Renal pelvis (tissue), 12 donors: Measurements from ENCODE around the gene UQCC2. TPM values are rescaled to one million over a fixed set of nuclear protein-coding genes. Genes with fewer than 3 reads are reported as not detected.

Experiments
- DNase-seq: peaks from one replicate; pipeline ENCODE4 v3.0.0-alpha.2; 2013
- long read RNA-seq, 16 experiments: transcript quantifications; one replicate each; lab custom pipeline, GENCODE V29; 2026
- polyA plus RNA-seq, 3 donors: library from polyadenylated mRNA; unstranded; fragments of 120-200 nt; gene quantifications; one replicate each; pipeline ENCODE4 v1.2.1, GENCODE V29; 2013; ENCODE audit not compliant: insufficient read length in 3 of 3

Gene UQCC2
- 10 to 100 TPM; 67.0 to 76.0 (median 71.1) TPM for polyA plus RNA-seq
- long read RNA-seq, donor 1, full-length matches to known transcripts = 74 of 74 reads
- long read RNA-seq, donor 1, partial matches to known transcripts = 0 of 74 reads
- long read RNA-seq, donor 1, other reads (novel, unspliced or antisense) = 0 of 74 reads
- long read RNA-seq, donor 2, full-length matches to known transcripts = 86 of 86 reads
- long read RNA-seq, donor 2, partial matches to known transcripts = 0 of 86 reads
- long read RNA-seq, donor 2, other reads (novel, unspliced or antisense) = 0 of 86 reads
- long read RNA-seq, donor 3, full-length matches to known transcripts = 87 of 87 reads
- long read RNA-seq, donor 3, partial matches to known transcripts = 0 of 87 reads
- long read RNA-seq, donor 3, other reads (novel, unspliced or antisense) = 0 of 87 reads
- long read RNA-seq, donor 4, full-length matches to known transcripts = 87 of 87 reads
- long read RNA-seq, donor 4, partial matches to known transcripts = 0 of 87 reads
- long read RNA-seq, donor 4, other reads (novel, unspliced or antisense) = 0 of 87 reads
- long read RNA-seq, donor 5, full-length matches to known transcripts = 60 of 60 reads
- long read RNA-seq, donor 5, partial matches to known transcripts = 0 of 60 reads
- long read RNA-seq, donor 5, other reads (novel, unspliced or antisense) = 0 of 60 reads
- long read RNA-seq, donor 6, full-length matches to known transcripts = 80 of 80 reads
- long read RNA-seq, donor 6, partial matches to known transcripts = 0 of 80 reads
- long read RNA-seq, donor 6, other reads (novel, unspliced or antisense) = 0 of 80 reads
- long read RNA-seq, donor 7, full-length matches to known transcripts = 99 of 99 reads
- long read RNA-seq, donor 7, partial matches to known transcripts = 0 of 99 reads
- long read RNA-seq, donor 7, other reads (novel, unspliced or antisense) = 0 of 99 reads
- long read RNA-seq, donor 8, full-length matches to known transcripts = 28 of 28 reads
- long read RNA-seq, donor 8, partial matches to known transcripts = 0 of 28 reads
- long read RNA-seq, donor 8, other reads (novel, unspliced or antisense) = 0 of 28 reads
- long read RNA-seq, donor 9, full-length matches to known transcripts = 72 of 72 reads
- long read RNA-seq, donor 9, partial matches to known transcripts = 0 of 72 reads
- long read RNA-seq, donor 9, other reads (novel, unspliced or antisense) = 0 of 72 reads
- long read RNA-seq, donor 10, full-length matches to known transcripts = 92 of 92 reads
- long read RNA-seq, donor 10, partial matches to known transcripts = 0 of 92 reads
- long read RNA-seq, donor 10, other reads (novel, unspliced or antisense) = 0 of 92 reads
- long read RNA-seq, donor 11, full-length matches to known transcripts = 49 of 49 reads
- long read RNA-seq, donor 11, partial matches to known transcripts = 0 of 49 reads
- long read RNA-seq, donor 11, other reads (novel, unspliced or antisense) = 0 of 49 reads
- long read RNA-seq, donor 12, full-length matches to known transcripts = 110 of 110 reads
- long read RNA-seq, donor 12, partial matches to known transcripts = 0 of 110 reads
- long read RNA-seq, donor 12, other reads (novel, unspliced or antisense) = 0 of 110 reads
- long read RNA-seq, donor 13, full-length matches to known transcripts = 76 of 76 reads
- long read RNA-seq, donor 13, partial matches to known transcripts = 0 of 76 reads
- long read RNA-seq, donor 13, other reads (novel, unspliced or antisense) = 0 of 76 reads
- long read RNA-seq, donor 14, full-length matches to known transcripts = 140 of 140 reads
- long read RNA-seq, donor 14, partial matches to known transcripts = 0 of 140 reads
- long read RNA-seq, donor 14, other reads (novel, unspliced or antisense) = 0 of 140 reads
- long read RNA-seq, donor 15, full-length matches to known transcripts = 170 of 170 reads
- long read RNA-seq, donor 15, partial matches to known transcripts = 0 of 170 reads
- long read RNA-seq, donor 15, other reads (novel, unspliced or antisense) = 0 of 170 reads
- long read RNA-seq, donor 16, full-length matches to known transcripts = 89 of 89 reads
- long read RNA-seq, donor 16, partial matches to known transcripts = 0 of 89 reads
- long read RNA-seq, donor 16, other reads (novel, unspliced or antisense) = 0 of 89 reads

- peak; percentile 97 for DNase-seq
These were observed at the start of gene UQCC2 for GRCh38 chr6:33711140-33712129. Gene UQCC2, minus strand, starts transcription at chr6:33711700. Its CDS starts 14 bp downstream, at chr6:33711686.

DNA sequence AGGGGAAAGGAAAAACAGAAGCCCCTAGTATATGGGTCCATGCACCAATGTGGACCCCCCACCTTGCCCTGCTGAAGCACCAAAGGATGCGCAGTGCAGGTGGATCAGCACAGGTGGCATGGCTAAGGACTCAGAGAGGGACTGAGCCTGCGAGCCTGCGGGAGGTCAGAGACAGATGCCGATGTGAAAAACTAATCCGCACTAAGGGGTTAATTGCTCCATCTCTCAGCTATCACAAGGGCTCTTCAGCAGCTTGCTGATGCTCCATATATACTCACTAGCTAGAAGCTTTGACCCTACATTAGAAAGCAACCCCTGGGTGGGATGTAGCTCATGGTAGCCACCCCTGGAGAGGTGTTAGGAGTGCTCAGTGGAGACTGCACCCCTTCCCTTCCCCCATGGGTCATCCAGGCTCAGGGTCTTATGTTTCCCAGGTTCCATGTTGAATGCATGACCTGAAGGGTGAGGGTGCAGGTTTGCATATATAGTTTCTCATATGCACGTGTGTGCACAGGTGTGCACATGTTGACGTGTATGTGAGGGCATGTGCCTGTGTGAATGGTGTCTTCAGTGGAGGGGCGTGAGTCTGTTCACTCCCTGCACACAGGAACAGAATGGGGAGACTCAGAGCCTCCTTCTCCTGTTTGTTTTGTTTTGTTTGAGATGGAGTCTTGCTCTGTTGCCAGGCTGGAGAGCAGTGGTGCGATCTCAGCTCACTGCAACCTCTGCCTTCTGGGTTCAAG is 48.6 kb upstream of the UQCC2 start:
- DNase-seq = no peak

GRCh38 chr6:33758815-33759216 is 47.3 kb upstream of the UQCC2 start:
- no peak for DNase-seq

GRCh38 chr6:33757906-33758305 is 46.4 kb upstream of the UQCC2 start:
- DNase-seq = no peak

GRCh38 chr6:33757113-33757512 is 45.6 kb upstream of the UQCC2 start:
- DNase-seq = no peak

GRCh38 chr6:33756211-33756954 is 44.9 kb upstream of the UQCC2 start:
- DNase-seq = no peak

GRCh38 chr6:33755070-33755869 is 43.8 kb upstream of the UQCC2 start:
- DNase-seq = no peak

GRCh38 chr6:33754222-33754621 is 42.7 kb upstream of the UQCC2 start:
- DNase-seq = no peak

GRCh38 chr6:33752646-33753015 is 41.1 kb upstream of the UQCC2 start:
- no peak for DNase-seq

DNA sequence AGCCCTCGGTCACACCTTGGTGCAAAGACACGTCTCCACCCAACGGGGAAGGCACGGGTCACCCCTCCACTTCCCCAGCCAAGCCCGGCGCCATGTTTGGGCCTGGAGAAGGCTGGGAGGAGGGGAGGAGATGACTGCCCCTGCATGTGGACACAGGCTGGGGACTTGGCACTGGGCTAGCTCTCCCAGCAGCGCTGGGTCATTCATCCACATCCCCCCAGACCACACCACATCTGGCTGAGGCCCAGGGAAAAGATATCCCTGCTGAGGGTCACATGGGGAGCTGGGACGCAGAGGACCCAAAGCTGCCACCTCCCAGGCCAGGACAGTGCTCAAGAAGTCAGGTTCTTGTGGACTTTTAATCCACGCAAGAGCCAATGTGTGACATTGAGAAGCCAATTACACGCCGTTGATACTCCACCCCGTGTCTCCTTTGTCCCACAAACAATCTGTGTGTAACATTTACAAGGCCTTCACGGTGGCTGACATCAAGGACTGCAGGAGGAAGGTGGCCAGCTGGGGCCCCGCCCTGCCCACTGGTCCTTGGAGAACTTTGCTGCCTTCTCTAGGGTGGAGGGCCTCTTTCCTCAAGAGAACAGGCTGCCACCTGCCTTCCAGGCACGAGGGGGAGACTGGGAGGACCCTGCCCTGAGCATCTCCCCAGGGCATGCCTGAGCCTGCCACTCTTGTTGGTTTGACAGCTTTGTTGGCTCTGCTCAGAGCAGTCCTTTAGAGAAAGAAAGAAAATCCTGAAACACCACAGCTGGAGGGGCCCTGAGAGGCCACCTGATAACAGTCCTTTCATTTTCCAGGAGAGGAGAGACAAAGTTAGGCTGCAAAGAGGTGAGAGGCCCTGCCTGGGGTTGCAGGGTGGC is 40.5 kb upstream of the UQCC2 start:
- no peak for DNase-seq

DNA sequence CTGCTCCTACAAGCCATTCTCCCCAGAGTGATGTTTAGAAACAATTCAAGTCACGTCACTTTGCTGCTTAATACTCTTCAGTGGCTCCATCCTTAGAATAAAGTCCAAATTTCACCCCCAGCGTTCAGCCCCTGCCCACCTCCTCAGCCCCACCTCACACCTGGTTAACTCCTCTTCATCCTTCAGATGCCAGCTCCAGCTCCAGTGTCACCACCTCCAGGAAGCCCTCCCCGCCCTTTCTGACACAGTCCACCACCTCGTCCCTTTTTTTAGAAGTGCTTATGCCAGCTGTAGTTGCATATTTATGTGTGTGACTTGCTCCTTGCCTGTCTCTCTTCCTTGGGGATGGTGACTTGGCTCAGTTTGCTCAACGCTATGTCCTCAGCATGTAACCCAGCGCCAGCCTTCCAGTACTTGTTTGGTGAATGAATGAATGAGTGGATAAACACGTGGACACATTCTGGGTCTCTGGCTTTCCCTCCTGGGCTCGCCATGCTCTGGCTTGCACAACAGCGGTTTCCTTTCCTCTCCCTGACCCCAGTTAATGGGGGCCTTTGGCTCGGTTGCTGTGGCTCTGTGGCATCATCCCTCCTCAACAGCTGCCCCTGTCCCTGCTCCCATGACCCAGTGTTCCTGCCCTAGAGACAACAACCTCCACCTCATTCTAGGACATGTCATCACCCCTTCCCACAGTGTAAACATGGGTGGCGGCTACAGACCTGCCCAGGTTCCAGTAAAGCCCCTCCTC is 38.9 kb upstream of the UQCC2 start:
- no peak for DNase-seq

GRCh38 chr6:33749401-33749800 is 37.9 kb upstream of the UQCC2 start:
- DNase-seq = no peak

DNA sequence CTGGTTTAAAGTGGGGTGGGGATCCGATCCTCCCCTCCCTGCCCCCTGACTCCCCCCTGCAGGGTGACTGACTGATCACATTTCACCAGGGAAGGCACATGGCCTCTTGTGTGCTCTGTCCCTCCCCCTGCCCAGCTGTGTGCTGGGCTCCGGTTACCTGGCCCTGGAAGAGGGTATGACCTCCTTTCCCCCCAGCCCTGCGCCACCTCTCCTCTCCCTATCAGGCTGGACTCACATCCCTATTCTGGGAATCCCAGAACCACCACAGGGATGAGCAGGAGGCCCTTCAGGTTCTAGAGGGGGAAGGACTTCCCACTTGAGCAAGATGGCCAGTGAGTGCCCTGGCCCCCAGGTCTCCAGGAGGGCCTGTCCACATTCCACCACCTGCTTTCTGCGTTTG is 37.3 kb upstream of the UQCC2 start:
- DNase-seq = no peak

GRCh38 chr6:33747823-33748222 is 36.3 kb upstream of the UQCC2 start:
- DNase-seq = no peak

GRCh38 chr6:33746651-33747100 is 35.2 kb upstream of the UQCC2 start, which contains the start of gene IP6K3:
Gene IP6K3, minus strand, starts transcription at chr6:33746905. Its CDS starts 11,429 bp downstream, at chr6:33735476.
- no peak for DNase-seq
